ENCODE data around the gene CEP350.

- no peak for TF ChIP-seq EZH2 (IDR thresholded peaks at IDR 0.05)
- TF ChIP-seq POLR2AphosphoS5 (IDR thresholded peaks at IDR 0.05; ENCODE audit: borderline replicate concordance, low read depth, low read length): no peak
These were observed 198.0 kb downstream of the CEP350 start for GRCh38 chr1:180152588-180152987.
